Endodermal cell (in vitro differentiated cells): ENCODE results near the gene VTN. TPM values are rescaled to one million over a fixed set of nuclear protein-coding genes. Genes with fewer than 3 reads are reported as not detected.

Source experiments
- DNase-seq: peaks from one replicate; pipeline ENCODE4 v3.0.0-alpha.2; 2017
- H3K27ac ChIP-seq: 2 replicates; pipeline ENCODE4 v1.5.1; 2013; ENCODE audit warnings: mild to moderate bottlenecking, low read depth, low read length, moderate library complexity
- H3K27me3 ChIP-seq: 2 replicates; pipeline ENCODE4 v1.6.1; 2013; ENCODE audit warnings: mild to moderate bottlenecking, low read length, moderate library complexity; ENCODE audit not compliant: insufficient read depth, control insufficient read depth, poor library complexity, severe bottlenecking
- H3K36me3 ChIP-seq: 2 replicates; pipeline ENCODE4 v1.7.0; 2013; ENCODE audit warnings: mild to moderate bottlenecking, low read length, moderate library complexity; ENCODE audit not compliant: control insufficient read depth, insufficient read depth
- H3K4me1 ChIP-seq: one replicate; pipeline ENCODE4 v1.7.0; 2013; ENCODE audit warnings: low read length; ENCODE audit not compliant: control insufficient read depth, insufficient read depth
- H3K4me3 ChIP-seq: 2 replicates; pipeline ENCODE4 v1.5.1; 2013; ENCODE audit warnings: mild to moderate bottlenecking, low read length, moderate library complexity
- H3K9ac ChIP-seq: 2 replicates; pipeline ENCODE4 v1.6.1; 2013; ENCODE audit warnings: mild to moderate bottlenecking, low read length, moderate library complexity; ENCODE audit not compliant: poor library complexity, severe bottlenecking; ENCODE audit errors: extremely low read depth
- H3K9me3 ChIP-seq: 2 replicates; pipeline ENCODE4 v1.6.1; 2013; ENCODE audit warnings: mild to moderate bottlenecking, low read length, moderate library complexity; ENCODE audit not compliant: control insufficient read depth
- H3K27ac Mint-ChIP-seq: 2 replicates; pipeline ENCODE4 v1.8.0; 2020; ENCODE audit warnings: mixed read lengths
- H3K27me3 Mint-ChIP-seq: 2 replicates; pipeline ENCODE4 v1.8.0; 2021; ENCODE audit warnings: mild to moderate bottlenecking, mixed read lengths; ENCODE audit not compliant: insufficient read depth
- H3K36me3 Mint-ChIP-seq: 2 replicates; pipeline ENCODE4 v1.8.0; 2020; ENCODE audit warnings: low read depth, mixed read lengths
- H3K4me1 Mint-ChIP-seq: 2 replicates; pipeline ENCODE4 v1.8.0; 2020; ENCODE audit warnings: mixed read lengths
- H3K4me3 Mint-ChIP-seq: 2 replicates; pipeline ENCODE4 v1.8.0; 2020; ENCODE audit warnings: mild to moderate bottlenecking, moderate library complexity, mixed read lengths
- H3K9me3 Mint-ChIP-seq: 2 replicates; pipeline ENCODE4 v1.8.0; 2020; ENCODE audit warnings: mild to moderate bottlenecking, mixed read lengths
- WGBS, 2 experiments: methylation state at CpG; one replicate each; pipeline versions ENCODE4 v1.1.5 to v1.1.7; 2013; ENCODE audit warnings: missing lambda C conversion rate in 2 of 2, mixed read lengths in 1 of 2; ENCODE audit not compliant: insufficient coverage in 1 of 2, insufficient read length in 1 of 2; 5-methylcytosine and 5-hydroxymethylcytosine counted together
- total RNA-seq, 2 donors: library from RNA; stranded (reverse); fragmentation: NEBNext Ultra II Directional in 1 of 2; extraction: Animal tissue kit (Norgen Biotek cat#: 25700) in 1 of 2; gene quantifications; 2 replicates in 1 of 2; 3 replicates in 1 of 2; pipeline ENCODE4 v1.2.1, GENCODE V29; 2021
- TF ChIP-seq, protein P1 (sequence below): fragments of 200-600 bp; sonication (generic); conservative IDR thresholded peaks from 2 replicates; pipeline ENCODE4 v1.5.0; 2021; ENCODE audit warnings: antibody characterized with exemption, mild to moderate bottlenecking

Gene VTN
- total RNA-seq, 2 donors from 2014 or later: 2.5 to 6.7 TPM

DNA sequence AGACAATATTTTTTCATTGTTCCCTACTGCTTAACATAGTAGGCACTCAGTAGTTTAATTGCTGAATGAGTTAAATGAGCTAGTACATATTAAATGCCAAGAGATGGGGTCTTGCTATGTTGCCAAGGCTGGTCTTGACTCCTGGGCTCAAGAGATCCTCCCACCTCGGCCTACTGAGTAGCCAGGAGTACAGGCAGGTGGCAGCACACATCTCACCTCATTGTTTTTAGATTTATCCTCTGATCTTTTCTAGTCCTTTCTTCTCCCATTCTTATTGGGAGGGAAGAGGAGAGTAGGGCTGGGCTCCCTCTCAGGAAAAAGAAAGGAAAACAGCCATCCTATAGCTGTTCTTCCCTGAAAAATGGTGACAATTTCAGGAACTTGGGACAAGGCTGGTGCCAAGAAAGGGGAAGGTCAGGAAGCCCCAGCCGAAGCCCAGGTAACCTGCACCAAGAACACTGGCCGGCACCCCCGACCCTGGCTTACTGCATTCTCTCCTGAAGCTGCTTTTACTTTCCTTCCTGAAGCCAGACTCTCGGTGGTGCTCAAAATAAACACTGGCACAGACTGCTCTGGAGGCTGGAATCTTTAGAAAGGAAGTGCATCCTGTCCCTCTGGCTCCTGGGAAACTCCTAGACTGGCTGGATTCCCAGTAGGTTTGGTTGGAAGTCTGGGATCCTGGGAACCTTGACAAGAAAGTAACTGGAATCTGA lies 31.9 kb downstream of the VTN start:
- Mint-ChIP-seq H3K27ac (peak overlapping the region; percentile 87), H3K27me3 (peaks cover 1% of the 10 kb centered on the region), H3K4me1 (peaks cover 27% of the 10 kb centered on the region), H3K36me3 (peaks cover 30% of the 10 kb centered on the region), H3K4me3 (no peak overlapping the region), H3K9me3 (no peaks in the 10 kb centered on the region)
- Histone ChIP-seq H3K36me3 (peaks cover 41% of the 10 kb centered on the region), H3K27me3 (no peaks in the 10 kb centered on the region), H3K9ac (no peak overlapping the region), H3K27ac (no peak overlapping the region), H3K4me3 (no peak overlapping the region), H3K9me3 (no peaks in the 10 kb centered on the region), H3K4me1 (peaks cover 7% of the 10 kb centered on the region)
- TF ChIP-seq, protein P1, sequence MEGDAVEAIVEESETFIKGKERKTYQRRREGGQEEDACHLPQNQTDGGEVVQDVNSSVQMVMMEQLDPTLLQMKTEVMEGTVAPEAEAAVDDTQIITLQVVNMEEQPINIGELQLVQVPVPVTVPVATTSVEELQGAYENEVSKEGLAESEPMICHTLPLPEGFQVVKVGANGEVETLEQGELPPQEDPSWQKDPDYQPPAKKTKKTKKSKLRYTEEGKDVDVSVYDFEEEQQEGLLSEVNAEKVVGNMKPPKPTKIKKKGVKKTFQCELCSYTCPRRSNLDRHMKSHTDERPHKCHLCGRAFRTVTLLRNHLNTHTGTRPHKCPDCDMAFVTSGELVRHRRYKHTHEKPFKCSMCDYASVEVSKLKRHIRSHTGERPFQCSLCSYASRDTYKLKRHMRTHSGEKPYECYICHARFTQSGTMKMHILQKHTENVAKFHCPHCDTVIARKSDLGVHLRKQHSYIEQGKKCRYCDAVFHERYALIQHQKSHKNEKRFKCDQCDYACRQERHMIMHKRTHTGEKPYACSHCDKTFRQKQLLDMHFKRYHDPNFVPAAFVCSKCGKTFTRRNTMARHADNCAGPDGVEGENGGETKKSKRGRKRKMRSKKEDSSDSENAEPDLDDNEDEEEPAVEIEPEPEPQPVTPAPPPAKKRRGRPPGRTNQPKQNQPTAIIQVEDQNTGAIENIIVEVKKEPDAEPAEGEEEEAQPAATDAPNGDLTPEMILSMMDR: peak; percentile 56
- peak; percentile 63 for DNase-seq
- 91 to 96% methylated on average over 4 to 5 of the region's 5 CpGs for WGBS, 2 experiments

DNA sequence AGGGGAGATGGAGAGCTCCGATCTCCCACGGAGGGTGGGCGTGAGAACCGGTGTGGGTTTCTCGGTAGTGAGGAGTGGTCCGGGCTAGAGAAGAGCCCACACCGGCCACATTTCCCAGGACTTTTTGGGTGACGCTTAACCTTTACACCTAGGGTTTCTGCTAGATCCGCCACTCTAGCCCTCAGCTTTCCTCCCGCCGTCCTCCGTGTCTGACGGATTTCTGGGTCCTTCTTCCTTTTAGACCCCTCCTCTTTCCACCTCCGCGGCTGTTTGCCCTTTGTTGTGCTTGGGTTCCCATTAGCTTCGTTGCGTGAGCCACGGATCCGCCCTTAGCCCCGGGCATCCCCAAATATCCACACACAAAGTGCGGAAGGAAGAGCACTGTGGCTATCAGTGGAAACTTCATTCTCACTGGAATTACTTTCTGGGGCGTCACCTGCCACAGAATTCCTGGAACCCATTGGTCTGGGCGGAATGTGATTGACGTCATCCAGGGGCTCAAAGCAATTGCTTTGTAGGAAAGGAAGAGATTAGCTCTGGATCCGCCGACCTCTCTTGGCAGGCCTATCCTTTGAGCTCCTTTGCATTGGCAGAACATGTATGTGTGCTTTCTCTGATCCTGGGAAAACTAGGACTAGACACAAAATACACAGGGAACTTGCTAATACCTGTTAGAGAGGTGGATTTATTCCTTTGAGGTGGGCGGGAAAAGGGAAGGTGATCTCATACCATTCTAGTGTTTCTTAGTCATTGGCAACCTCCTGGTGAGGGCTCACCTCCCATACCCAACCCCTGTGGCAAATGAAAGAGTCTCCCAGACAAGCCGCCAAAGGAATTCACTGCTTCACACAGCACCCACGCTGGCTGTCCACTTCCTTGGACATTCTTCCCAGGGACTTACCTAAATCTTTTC lies 33.9 kb downstream of the VTN start:
- TF ChIP-seq, protein P1: no peak
- Mint-ChIP-seq H3K4me3 (peak overlapping the region; percentile 98), H3K27ac (peak overlapping the region; percentile 100), H3K9me3 (no peaks in the 10 kb centered on the region), H3K36me3 (peaks cover 14% of the 10 kb centered on the region), H3K27me3 (peaks cover 1% of the 10 kb centered on the region), H3K4me1 (peaks cover 27% of the 10 kb centered on the region)
- Histone ChIP-seq H3K9me3 (no peaks in the 10 kb centered on the region), H3K9ac (peak overlapping the region; percentile 99), H3K4me3 (peak overlapping the region; percentile 93), H3K27ac (peak overlapping the region; percentile 93), H3K36me3 (peaks cover 21% of the 10 kb centered on the region), H3K27me3 (no peaks in the 10 kb centered on the region), H3K4me1 (peaks cover 7% of the 10 kb centered on the region)
- peak; percentile 95 for DNase-seq
- 3 to 9% methylated on average over 16 to 29 of the region's 29 CpGs for WGBS, 2 experiments

DNA sequence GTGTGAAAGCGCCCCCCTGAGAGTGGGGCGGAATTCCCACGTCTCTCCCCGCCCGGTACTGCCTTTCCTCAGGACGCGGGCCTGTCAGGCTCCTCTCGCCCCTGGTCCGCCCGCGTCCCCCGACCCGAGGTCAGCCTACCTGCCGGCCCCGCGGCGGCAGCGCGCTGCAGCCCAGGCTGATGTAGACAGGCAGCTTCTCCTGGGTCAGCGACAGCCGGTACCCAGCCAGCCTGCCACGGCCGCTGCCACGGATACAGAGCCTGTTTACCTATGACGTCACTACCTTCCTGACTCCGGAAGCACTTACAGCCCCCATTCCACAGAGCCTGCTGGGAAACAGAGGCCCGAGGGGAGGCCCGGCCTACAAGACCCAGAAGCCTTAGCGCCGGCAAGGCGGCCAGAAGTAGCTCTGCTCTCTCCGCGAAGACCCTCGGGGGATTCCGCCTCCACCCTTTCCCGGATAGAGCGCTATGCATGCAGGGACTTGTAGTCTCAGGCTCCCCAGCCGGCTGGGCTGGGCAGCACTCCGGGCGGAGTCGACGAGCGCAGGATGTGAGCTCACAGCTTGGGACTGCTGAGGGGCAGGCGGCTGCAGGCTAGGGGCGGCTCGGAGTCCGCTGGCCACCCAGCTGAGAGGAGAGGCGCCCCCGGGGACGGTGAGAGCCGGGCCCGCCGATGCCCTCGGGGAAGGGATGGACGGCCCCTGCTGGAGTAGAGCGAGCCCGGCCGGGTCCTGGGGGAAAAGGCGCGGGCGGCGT lies 34.7 kb downstream of the VTN start, which contains the start of the genes IFT20 and TNFAIP1:
Gene IFT20, minus strand, starts transcription at position 272 of the 758 bp plus-strand sequence. CDS start 3,487 bp downstream, outside the sequence.
Gene TNFAIP1, plus strand, starts transcription at position 561 of the 758 bp plus-strand sequence. CDS start 3,761 bp downstream, outside the sequence.
- Mint-ChIP-seq H3K9me3 (no peaks in the 10 kb centered on the region), H3K36me3 (peaks cover 10% of the 10 kb centered on the region), H3K27ac (peak within 1 kb of the TSS; percentile 100), H3K4me3 (peak within 1 kb of the TSS; percentile 98), H3K4me1 (peaks cover 27% of the 10 kb centered on the region), H3K27me3 (peaks cover 1% of the 10 kb centered on the region)
- 0% methylated on average over 20 to 62 of the region's 62 CpGs for WGBS, 2 experiments
- Histone ChIP-seq H3K4me1 (peaks cover 7% of the 10 kb centered on the region), H3K4me3 (peak within 1 kb of the TSS; percentile 93), H3K27ac (peak within 1 kb of the TSS; percentile 93), H3K36me3 (peaks cover 14% of the 10 kb centered on the region), H3K9me3 (no peaks in the 10 kb centered on the region), H3K27me3 (no peaks in the 10 kb centered on the region), H3K9ac (peak within 1 kb of the TSS; percentile 99)
- peak; percentile 100 for DNase-seq
- TF ChIP-seq, protein P1: no peak
